Colon (tissue), 2 donors: ENCODE measurements around the gene DUSP2.

Experiments
- FAIRE-seq: peaks from 2 replicates; lab custom pipeline; 2012; peaks lifted over from hg19 to GRCh38; lab: Jason Lieb, UNC
- donor health status: control.
- donor health status: control.

The DUSP2 gene, protein sequence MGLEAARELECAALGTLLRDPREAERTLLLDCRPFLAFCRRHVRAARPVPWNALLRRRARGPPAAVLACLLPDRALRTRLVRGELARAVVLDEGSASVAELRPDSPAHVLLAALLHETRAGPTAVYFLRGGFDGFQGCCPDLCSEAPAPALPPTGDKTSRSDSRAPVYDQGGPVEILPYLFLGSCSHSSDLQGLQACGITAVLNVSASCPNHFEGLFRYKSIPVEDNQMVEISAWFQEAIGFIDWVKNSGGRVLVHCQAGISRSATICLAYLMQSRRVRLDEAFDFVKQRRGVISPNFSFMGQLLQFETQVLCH

DNA sequence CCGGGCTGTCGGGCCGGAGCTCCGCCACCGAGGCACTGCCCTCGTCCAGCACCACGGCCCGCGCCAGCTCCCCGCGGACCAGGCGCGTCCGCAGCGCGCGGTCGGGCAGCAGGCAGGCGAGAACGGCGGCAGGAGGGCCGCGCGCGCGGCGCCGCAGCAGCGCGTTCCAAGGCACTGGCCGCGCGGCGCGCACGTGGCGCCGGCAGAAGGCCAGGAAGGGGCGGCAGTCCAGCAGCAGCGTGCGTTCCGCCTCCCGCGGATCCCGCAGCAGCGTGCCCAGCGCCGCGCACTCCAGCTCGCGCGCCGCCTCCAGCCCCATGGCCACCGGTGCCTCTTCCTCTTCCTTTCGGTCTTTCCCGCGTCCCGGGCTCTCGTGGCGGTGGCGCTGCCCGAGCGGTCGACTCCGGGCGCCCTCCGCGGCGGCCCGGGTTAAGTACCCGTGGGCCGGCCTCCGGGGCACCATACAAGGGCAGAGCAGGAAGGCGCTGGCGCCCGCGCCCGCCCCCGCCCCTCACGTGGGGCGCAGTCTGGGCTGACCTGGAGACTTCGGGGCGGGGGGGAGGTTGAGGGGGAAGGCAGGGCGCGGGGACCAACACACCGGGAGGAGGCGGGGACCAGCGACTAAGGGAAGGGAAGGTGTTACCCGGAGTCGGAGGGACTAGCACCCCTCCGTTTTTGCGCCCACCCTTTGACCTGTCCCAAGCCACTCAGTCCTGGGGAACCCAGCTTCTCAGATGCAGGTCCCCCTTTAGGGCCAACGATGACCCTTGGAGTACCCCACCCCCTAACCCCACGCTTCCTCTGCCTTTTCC is at the start of gene DUSP2:
Gene DUSP2 (minus strand): TSS at position 405 of the 812 bp plus-strand sequence. CDS start 86 bp downstream, at position 319.
- FAIRE-seq, result no peak

DNA sequence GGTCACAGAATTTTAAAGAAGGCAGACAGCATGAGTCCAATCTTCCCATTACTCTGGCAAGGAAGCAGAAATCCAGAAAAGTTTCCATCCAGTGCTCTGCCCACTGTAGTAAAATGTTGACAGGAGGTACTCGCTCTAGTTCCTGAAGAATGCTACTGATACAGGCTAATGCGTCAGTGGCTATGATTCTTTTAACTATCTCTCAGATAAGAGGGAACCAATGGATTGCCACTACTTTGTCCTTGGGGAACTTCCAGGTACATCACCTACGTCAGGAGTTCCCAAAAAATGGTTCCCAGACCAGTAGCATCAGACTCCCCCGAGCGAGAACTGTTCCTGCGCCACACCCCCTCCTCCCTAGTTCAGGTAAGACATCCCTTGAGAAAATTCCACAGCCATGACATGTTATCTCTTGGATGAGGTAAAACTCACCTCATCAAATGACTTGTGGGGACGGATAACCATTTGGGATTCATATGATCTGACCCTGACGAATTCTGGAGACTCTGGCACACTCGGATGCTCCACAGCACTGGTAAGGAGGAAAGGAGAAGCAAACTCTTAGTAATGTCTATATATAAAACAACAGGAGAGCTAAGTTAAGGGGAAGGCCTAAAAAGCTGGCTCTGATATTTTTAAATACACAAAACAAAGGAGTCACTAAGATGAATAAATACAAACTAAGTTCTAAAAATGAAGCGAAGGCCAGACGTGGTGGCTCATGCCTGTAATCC is 46.9 kb upstream of the DUSP2 start:
- no peak for FAIRE-seq

DNA sequence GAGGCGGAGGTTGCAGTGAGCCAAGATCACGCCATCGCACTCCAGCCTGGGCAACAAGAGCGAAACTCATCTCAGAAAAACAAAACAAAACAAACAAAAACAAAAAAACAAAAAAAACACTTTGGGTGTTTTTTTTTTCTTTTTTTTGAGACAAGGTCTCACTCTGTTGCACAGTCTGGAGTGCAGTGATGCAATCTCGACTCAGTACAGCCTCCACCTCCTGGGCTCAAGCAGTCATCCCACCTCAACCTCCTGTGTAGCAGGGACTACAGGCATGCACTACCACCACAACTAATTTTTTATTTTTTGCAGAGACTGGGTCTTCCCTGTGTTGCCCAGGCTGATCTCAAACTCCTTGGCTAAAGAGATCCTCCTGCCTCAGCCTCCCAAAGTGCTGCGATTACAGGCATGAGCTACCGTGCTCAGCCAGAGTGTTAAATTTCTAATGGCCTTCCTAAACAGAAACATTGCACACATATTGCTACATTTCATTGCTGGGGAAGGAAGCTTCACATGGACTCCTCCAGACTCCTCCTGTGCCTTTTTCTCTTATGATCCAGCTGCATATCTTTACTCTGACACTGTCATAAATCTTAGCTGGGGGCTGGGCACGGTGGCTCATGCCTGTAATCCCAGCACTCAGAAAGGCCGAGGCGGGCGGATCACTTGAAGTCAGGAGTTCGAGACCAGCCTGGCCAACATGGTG is 43.7 kb upstream of the DUSP2 start:
- FAIRE-seq, result no peak

DNA sequence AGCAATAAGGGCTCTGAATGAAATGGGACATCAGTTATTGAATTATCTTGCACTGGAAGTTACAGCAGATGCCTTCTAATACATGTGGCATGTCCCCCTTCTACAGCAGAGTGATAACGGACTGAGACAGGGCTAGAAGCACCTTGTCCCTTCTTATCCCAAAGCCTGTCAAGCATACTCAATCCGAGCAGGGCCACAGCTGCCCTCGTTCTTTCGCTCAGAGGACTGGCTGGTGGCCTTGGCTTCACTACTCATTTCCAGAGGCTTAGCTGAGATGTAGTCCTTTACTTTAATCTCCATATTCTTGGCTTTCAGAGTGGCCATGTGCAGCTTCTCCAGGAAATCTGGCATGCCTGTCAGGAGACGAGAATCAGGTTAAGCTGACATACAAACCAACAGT is 41.3 kb upstream of the DUSP2 start:
- no peak for FAIRE-seq

DNA sequence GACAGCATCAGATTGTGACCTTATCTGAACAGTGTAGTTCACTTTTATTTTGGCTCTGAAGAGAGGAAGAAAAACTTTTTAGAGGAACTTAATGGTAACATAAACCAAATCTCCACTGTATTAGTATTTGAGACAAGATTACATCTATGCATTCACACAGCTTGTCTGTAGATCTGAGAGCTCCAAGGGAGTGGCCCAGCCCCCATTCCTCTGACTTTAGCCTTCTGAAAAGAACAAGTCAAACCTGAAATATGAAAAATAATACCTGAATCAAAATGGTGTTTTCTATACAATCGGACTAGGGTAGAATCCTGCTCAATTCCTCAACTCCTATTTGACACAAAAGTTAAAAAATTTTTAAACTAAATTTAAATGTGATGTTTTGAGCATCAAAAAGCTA is 40.3 kb upstream of the DUSP2 start:
- no peak for FAIRE-seq

DNA sequence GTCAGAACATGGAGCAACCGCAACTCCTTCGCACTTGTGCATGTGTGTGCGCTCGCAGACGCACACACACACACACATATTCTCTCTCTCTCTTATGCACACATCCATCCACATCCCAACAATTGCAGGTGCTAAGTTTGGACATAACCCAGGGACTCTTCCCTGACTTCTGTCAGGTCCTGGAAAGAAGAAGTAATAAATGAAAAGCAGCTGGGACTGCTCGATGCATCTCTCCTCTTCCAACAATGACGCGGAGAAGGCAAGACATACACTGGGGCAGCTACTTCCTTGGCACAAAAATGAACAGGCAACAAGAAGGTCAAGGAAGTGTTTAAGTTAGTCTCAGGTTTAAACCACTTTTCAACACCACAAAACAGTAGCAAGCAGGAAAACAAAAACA is 39.7 kb upstream of the DUSP2 start:
- FAIRE-seq, result no peak

DNA sequence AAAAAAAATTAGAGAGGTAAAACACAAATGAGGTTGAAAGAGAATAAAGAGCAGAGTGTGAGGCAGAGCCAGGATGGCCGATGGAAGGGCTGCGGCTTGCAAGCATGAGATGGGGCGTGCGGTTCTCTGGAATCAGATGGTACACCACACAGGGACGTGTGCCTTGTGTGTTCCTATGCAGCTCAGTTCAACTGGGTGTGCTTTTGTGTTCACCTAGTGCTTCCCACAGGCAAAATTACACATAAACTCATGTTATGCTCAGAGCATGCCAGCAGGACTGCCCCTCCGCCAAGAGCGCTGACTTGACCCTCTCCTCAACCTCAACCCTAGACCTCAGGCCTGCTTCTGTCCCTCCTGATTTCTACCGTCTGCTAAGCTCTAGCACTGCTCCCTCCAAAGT is 38.9 kb upstream of the DUSP2 start:
- FAIRE-seq, result no peak

DNA sequence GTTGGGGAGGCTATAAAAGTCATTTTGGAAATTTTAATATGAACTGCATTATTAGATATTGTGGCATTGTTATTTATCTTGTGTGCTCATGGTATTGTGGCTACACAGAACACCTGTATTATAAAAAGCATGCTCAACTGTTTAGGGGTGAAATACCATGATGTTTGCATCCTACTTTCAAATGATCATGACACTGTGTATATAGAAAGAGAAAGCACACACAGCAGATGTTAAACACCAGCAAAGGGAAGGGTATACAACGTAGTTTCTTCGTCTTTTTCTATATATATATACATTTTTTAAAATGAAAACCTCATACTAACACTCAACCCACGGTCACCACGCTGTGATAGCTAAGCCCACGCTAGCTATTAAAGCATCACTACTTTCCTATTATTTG is 36.3 kb upstream of the DUSP2 start:
- FAIRE-seq, result no peak

DNA sequence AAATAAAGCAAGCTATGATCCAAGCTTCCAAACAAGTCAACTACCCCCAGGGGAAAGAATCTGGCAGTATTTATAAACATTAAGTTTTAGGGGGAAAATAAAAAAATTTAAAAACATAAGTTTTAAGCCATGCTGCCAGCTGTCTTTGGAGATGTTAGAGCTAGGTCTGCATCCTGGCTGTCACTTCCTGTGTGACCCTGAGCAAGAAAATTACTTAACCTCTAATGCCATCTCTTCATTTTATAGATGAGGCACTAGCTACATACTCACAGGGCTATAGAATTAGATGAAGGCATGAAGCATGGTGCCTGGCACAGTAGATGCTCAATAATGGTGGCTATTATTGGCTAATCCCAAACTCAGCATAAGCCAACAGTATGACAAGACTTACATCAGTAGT is 35.3 kb upstream of the DUSP2 start:
- no peak for FAIRE-seq

DNA sequence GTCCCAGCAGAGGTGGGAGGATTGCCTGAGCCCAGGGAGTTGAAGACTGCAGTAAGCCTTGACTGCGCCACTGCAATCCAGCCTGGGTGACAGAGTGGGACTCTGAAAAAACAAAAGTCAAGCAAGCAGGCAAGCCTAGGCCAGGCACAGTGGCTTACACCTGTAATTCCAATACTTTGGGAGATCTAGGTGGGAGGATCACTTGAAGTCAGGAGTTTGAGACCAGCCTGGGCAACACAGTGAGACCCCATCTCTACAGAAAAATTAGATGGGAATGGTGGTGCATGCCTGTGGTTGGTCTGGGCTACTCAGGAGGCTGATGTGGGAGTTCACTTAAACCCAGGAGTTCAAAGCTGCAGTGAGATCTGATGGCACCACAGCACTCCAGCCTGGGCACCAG is 34.8 kb upstream of the DUSP2 start:
- no peak for FAIRE-seq

DNA sequence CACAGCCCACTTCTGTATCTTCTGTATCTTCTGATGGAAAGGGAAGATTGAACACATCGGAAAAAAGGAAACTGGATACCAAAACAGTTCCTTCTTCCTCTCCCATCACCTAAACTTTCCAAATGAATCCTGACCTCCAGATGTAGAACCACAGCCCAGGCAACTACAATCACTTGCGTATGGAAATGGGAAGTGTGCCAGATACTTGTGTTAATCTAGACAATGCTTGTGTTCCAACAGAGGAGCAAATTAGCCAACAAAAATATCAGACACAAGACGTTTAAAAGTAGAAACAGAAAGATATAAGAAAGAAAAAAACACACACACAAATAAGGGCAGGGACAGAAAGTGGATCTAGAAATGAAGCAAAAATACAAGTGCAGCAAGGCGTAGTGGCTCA is 31.4 kb upstream of the DUSP2 start:
- FAIRE-seq, result no peak

DNA sequence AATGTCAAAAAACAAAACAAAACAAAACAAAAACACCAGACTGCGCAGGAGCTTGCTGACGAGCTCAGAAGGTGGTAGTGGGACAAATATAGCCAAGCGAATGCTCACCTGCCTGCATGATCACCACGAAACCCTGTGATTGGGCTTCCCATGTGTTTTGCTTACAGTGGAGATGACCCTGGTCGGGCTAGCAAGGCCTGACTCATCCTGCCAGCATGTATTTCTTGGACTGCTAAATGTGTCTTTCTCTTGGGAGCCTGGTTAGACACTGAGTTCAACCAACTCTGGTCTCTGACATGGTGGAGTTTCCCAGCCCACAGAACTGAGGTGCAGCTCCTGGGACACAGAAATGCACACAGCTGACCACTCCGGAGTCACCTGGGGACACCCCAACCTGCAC is 30.7 kb upstream of the DUSP2 start:
- no peak for FAIRE-seq

DNA sequence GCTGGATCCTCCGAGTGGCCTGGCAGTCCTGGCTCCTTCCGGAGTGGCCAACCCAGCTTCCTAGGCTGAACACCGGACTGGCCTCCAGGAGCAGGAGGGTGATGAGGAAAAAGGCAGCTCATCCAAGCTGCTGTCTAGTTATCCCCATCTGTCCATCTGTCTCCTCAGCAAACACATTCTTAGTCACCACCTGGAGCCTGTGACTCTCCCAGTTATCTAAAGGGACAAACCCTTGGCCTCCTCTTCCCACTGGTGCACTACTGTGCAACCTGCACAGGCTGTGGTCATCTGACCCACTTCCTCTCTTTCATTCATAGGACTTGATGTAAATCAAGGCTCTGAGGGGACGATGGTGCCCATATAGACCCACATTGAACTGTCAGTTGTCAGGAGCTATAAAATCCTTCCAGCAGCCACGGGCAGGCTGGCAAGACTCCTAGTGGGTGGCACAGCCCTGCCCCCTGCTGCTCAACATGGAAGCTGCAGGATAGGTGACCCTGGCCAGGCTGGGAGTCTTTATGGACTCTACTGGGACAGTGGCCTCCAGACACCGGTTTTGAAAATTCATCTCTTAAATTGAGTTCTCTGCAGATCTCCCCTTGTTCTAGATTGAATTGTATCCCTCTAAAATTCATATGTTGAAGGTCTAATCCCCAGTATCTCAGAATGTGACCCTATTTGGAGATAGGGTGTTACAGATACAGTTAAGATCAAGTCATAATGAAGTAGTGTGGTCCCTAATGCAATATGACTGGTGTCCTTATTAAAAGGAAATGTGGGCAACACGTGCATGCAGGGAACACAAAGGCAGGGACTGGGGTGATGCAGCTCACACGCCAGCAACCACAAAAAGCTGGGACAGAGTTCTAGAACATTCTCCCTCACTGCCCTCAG is 29.3 kb upstream of the DUSP2 start:
- FAIRE-seq, result no peak

DNA sequence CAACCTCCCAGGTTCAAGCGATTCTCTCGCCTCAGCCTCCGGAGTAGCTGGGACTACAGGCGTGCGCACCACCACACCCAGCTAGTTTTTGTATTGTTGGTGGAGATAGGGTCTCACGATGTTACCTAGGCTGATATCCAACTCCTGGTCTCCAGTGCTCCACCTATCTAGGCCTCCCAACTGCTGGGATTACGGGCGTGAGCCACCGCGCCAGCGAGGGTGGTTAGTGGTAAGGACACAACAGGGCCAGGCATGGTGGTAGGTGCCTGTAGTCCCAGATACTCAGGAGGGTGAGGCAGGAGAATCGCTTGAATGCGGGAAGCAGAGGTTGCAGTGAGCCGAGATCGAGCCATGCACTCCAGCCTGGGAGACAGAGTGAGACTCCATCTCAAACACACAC is 26.6 kb upstream of the DUSP2 start:
- no peak for FAIRE-seq

DNA sequence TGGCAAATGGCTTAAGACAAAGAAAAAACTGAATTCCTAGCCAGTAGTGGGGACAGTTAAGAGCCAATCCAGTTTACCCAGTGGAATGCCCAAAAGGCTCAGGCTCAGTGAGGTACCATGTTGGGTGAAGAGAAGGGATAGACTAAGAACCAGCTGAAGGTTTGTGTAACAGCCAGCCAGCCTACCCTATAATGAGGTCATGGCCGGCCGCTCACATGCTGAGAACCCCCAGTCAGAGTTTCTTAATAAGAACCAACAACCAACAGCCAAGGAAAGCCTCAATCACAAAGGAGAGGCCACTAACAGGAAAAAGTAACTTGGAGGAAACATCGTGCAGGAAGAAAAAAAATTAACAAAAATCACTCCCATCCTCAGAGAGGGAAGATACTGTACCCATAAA is 25.4 kb upstream of the DUSP2 start:
- no peak for FAIRE-seq

DNA sequence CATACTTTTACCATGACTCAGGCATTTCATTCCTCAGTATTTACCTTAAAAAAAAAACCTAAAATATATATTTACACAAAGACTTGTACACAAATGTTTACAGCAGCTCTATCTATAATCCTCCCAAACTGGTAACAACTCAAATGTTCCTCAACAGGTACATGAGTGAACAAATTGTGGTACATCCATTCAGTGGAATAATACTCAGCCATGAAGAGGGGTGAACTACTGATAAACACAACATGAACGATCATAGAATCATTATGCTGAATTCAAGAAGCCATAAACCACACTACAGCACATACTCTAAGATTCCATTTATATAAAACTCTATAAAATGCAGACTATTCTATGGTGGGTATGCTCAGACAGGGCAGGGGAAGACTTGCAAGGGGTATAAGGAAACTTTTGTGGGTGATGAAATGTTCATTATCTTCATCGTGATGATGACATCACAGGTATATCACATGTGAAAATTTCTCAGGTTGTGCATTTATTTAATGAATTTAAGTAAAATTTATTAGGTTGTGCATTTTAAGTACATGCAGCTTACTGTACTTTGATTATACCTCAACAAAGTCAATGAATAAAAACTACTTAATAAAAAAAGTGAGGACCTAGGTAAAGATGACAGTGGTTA is 24.7 kb upstream of the DUSP2 start:
- FAIRE-seq, result no peak

DNA sequence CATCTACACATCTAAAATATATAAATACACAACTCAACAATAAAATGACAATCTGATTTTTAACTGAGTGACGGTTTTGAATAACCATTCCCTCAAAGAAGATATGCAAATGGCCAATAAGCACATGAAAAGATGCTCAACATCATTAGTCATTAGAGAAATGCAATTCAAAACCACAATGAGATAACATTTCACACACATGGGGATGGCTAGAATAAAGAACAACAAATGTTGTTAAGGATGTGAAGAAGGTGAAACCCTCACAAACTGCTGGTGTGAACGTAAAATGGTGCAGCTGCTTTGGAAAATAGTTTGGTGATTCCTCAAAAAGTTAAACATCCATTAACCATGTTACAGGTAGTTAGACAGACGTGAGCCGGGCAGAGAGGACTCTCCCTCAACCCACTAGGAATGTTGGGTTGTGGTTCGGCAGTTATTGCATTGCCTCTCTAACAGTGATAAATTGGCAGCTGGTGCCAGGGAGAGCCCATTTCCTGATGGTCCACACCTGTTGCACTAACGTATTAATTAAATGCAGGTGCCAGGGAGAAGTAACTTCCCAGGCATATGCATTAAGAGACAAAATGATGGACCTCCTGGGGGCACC is 22.3 kb upstream of the DUSP2 start:
- FAIRE-seq, result no peak

DNA sequence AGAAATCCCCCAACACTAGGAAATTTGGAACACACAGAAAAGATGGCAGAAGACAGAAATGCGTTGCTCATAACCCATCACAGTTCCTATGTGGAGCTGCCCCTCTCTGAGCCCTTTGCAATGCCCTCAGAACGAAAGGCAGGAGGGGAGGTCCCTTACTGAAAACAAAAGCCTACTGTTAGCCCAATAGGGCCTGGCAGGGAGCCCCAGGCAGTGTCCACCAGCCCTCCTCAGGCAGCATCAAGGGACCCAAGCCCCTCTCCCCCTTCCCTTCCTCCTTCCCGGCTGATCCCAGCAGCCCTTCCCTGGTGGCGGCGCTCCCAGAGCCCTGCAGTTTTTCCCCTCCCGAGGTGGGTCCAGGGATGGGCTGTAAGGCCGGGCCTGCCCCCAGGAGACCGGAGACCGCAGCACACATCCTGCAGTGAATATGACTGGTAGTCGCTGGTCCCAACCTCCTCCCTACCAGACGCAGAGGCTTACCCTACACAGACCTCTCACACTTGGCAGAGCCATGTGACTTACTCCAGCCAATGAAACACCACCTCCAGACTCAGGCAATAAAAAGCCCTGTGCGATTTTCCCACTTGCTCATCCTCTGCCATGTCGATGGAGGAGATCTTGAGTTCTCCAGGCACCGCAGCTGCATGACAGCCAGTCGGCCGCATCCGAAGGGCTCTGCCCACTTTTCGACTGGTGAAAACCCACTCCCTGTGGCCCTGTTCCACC is 19.4 kb upstream of the DUSP2 start:
- no peak for FAIRE-seq

DNA sequence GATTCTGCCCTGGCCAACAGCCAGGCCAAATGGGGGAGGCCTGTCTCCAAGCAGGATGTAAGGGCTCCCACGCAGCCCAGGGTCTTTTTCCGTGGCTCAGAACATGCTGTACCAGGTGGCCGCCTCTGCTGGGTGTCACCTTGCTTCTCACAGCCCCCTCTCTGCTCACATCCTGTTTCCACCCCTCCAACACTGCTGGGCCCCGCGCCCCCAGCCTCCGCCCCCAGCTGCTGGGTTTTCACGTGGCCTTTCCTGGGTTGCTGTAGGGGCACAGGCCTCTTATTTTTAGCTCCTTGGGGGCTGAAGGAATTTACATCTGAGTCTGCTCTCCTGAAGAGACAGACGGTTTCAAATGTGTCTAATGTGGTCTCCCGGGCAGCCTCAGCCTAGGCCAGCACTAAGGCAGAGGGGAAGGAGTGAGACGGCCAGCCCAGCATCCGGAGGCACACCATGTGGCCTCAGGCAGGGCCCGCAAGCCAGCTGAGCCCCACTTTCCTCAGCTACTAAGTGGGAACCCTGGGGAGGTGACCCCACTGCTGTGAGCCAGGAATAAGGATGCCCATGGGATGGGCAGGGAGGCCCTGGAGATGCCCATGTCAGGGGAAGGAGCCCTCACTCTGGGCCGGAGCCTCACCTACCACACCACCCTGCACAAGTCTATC is 18.7 kb upstream of the DUSP2 start:
- no peak for FAIRE-seq
